NCI-H2196 (cell line): ENCODE results near the gene ZNF45.
A peak's percentile ranks its signal among the peaks of the same experiment; 100 is the strongest.
"Not testable (repeated sequence)": the region's sequence is repeated elsewhere in the genome, so short reads cannot be mapped to it uniquely, and the experiment has no call there.

Source experiments
- DNase-seq: peaks from one replicate; lab custom pipeline; 2025; ENCODE audit not compliant: unreplicated experiment; lab: John Stamatoyannopoulos, UW

Gene ZNF45

DNA sequence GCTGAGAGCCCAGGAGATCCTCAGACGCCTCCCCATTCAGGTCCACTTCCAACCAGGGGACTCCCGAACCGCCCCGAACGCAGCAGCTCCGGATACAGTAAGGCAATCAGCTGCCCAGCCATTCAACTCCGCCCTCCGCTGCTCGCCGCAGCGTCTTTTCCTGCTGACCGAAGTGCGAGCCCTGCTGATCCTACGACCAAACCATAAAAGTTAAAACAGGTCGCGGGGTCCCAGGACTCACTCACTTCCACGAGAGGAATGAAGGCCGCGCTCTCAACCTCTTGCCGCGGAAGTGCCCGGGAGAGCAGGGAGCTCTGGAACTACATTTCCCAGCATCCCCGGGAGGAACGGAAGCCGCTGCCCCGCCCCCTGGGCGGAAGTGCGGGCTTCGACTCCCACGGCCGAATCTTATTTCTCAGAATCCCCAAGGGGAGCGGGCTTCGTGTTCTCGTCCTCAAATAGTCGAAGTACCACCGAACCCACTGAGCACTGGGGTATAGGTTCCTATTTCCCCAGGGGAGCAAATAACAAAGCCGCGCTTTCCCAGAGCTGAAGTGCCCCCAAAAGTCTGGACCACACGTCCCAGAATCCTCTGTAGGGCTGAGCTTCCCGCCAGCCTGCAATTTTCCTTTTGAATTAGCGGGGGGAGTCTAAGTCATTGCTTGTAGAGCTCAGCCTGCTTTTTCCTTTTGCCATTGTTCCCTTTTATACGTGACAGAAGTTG lies at the start of gene ZNF45:
TSS of gene ZNF45 (minus strand) at position 298 of the 724 bp plus-strand sequence. CDS start 13,097 bp downstream, outside the sequence.
- peak; percentile 92 for DNase-seq

DNA sequence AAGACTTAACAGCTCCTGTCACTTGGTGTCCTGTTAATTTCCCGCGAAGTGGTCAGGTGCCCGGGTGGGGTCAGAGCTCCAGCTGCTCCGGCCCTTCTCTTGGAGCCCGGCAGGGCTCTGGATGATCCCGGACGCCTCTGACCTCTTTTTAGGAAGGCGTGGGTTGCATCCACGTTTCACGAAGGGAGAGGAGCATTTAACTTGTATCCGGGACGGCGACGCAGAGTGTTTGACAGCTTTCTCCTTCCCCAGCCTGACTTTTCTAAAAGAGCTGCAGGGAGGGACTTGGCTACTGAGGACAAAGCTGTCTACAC lies 49.6 kb upstream of the ZNF45 start:
- DNase-seq = no peak

DNA sequence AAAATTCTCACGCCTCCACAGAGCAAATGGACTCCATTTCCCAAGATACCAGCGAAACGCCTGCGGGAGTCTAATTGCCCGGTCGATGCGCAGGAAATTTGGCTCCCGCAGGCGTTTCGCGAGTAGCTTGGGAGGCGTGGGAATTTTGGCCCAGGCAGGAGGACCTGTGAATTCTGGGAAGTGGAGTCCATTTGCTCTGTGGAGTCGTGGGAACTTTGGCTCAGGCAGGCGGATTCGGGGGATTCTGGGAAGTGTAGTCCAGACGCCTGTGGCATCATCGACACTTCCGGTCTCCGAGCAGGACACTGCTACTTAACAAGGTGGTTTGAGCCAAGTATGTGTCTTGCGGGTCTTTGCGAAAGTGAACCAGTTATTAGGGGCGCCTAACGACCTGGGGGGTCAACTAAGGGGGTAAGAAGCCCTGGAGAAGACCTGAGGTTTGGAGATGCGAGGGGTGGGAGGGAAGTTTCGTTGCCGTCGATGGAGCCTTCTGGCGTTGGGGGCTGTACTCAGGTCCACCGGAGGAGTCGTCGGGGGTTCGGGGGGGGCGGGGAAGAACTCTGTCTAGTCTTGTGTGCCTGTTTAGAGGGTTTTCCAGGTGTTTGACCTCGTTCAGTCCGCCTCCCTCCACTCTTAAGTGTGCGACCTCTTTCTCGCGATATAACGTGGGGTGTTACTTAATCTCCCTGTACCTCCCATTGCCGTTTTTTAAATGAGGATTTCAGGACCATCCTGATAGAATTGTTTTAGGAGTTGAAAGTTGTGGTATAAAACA lies 49.0 kb upstream of the ZNF45 start, which contains the start of gene ZNF155:
TSS of gene ZNF155 (plus strand) at position 277 of the 775 bp plus-strand sequence. CDS start 4,356 bp downstream, outside the sequence.
- DNase-seq = peak; percentile 96

DNA sequence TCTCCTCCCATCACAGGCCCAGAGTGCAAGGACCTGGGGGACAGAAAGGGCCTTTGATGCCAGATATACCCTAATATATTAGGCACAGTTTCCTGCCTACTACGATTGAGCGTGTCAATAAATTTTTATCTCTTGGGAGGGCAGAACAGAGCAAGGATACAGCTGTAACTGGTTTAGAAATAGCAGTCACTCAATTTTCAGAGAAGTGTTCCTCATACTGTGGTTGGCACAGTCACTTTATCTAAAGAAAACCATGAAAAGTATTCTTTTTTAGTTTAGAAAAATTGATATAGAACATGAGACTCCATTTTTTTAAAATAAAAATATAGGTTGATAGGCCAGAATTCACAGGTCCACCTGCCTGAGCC lies 48.4 kb upstream of the ZNF45 start:
- no peak for DNase-seq

DNA sequence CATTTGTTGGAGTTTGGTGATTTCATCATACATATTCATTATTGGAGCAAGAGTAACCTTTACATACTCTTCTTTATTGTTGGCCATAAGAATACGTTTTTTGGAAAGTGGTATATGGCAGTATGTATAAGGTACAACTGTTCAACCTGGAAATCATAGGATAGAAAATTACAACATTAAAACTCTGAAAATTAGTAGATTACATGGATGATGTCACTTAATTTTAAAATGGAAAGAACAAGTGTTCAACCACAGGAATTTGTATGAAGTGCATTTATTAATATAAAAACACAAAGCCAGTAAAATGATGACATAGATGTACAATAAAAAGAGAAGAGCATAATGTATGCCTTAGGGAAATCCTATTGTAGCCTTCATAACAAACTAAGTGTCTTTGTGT lies 41.6 kb upstream of the ZNF45 start:
- DNase-seq = no peak

DNA sequence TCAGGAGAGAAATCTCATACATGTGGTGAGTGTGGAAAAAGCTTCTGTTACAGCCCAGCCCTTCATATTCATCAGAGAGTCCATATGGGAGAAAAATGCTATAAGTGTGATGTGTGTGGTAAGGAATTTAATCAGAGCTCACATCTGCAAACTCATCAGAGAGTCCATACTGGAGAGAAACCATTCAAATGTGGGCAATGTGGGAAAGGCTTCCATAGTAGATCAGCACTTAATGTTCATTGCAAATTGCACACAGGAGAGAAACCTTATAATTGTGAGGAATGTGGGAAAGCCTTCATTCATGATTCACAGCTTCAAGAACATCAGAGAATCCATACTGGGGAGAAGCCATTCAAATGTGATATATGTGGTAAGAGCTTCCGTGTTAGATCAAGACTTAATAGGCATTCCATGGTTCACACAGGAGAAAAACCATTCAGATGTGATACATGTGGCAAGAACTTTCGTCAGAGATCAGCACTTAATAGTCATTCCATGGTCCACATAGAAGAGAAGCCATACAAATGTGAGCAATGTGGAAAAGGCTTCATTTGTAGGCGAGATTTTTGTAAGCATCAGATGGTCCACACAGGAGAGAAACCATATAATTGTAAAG lies 31.1 kb upstream of the ZNF45 start:
- no peak for DNase-seq

DNA sequence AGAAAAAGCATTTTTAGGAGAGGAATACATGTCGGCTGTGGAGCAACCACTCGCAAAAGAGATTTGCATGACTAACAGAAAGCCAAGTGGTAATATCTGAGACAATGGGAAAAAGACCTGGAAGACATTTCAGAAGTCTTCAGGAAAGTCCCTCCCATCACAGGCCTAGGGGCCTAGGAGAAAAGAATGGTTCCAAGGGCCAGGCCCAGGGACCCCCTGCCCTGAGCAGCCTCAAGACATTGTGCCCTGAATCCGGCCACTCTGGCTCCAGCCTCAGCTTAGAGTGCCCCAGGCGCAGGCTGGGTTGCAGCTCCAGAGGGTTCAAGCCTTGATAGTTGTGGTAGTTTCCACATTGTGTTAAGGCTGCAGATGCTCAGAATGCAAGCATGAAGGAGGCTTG lies 25.3 kb upstream of the ZNF45 start:
- DNase-seq = no peak

DNA sequence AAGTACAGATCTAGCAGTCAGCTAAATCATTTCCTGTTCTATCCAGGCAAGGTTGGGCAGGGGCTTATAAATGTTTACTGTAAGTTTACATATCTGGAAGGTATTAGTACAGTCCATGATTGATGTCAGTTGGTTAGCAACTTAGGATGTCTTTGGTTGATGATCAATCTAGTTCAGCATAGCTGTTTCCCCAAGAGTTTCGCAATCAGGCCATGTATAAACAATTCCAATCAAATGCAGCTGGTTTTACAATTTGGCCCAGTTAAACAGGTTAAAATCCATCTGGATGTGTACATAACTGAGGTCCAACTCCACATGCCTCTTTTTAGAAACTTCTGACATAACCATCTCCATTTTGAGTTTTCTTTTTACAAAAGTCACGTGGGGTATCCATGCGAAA lies 22.8 kb upstream of the ZNF45 start:
- no peak for DNase-seq

DNA sequence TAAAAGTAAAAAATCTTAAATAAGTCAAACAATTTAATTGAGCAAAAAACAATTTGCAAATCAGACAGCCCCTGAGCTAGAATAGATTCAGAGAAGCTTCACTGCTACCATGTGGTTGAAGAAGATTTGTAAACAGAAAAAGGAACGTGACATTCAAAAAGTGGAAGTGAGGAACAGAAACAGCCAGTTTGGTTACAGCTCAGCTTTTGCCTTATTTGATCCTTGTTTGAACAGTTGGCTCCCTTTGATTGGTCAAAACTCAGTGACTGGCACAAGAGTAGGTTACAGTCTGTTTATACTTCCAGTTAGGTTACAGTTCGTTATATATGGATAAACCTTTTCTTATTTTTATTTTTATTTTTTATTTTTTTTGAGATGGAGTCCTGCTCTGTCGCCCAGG lies 21.7 kb upstream of the ZNF45 start:
- DNase-seq = no peak

DNA sequence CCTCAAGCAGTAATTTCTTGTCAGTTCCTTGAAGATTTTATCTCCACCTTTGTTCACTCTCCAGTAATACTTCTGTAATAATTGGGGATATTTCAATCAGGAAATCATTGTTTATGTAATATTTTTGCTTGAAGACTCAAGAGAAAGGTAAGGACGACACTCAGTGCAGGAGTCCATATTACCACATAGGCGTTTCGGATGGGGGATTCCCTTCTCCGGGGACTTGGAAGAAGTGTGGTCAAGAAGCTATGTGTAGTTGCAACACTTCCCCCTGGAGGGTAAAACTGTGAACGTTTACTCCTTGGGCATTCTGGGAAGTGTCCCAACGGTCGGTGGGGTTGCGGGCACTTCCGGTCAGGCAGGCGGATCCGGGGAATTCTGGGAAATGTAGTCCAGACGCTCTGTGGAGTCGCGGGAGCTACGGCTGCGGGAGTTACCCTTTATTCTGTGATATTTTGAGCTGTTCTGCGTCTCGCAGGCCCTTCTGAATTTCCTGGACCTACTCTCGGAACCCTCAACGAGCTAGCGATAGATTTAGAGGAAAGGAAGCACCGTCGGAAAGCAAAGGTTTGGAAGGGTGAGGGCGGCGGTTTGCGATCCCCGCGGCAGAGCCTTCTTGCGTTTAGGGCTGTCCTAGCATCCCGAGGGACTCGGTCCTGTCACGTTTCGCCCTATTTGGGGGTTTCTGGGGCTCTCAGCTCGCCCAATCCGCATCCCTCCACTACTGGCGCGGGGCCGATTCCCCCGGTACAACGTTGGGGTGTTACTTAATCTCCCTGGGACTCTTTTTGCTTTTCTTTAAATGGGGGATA lies 16.0 kb upstream of the ZNF45 start, which contains the start of gene ZNF221:
TSS of gene ZNF221 (plus strand) at position 395 of the 812 bp plus-strand sequence. CDS start 11,499 bp downstream, outside the sequence.
- peak; percentile 94 for DNase-seq

DNA sequence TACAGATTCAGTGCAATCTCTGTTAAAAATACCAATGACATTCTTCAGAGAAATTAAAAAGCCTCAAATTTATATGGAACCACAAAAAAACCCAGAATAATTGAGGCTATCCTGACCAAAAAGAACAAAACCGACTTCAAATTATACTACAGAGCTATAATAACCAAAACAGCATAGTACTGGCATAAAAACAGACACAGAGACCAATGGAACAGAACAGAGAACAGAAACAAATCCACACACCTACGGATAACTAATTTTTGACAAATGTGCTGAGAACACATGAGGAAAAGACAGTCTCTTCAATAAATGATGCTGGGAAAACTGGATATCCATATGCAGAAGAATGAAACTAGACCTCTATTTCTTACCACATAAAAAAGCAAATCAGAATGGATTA lies 14.7 kb upstream of the ZNF45 start:
- not testable (repeated sequence) for DNase-seq

DNA sequence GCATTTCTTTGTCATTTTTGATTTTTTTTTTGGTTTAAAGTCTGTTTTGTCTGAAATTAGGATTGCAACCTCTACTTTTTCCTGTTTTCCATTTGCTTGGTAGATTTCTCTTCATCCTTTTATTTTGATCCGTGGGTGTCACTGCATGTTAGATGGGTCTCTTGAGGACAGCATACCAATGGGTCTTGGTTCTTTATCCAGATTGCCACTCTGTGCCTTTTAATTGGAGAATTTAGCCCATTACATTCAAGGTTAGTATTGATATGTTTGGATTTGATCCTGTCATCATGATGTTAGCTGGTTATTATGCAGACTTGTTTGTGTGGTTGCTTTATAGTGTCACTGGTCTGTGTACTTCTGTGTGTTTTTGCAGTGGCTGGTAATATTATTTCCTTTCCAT lies 12.3 kb upstream of the ZNF45 start:
- not testable (repeated sequence) for DNase-seq

DNA sequence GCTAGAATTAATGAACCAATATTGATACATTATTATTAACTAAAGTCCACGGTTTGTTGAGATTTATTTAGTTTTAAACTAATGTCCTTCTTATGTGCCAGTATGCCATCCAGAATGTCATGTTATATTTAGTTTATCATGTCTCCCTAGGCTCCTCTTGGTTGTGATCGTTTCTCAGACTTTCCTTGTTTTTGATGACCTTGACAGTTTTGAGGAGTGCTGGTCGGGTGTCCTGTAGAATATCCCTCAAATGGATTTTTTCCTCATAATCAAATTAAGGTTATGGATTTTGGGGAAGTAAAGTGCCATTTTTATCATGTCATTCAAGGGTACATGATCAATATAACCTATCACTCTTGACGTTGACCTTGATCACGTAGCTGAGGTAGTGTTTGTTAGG lies 6.1 kb upstream of the ZNF45 start:
- DNase-seq = no peak

DNA sequence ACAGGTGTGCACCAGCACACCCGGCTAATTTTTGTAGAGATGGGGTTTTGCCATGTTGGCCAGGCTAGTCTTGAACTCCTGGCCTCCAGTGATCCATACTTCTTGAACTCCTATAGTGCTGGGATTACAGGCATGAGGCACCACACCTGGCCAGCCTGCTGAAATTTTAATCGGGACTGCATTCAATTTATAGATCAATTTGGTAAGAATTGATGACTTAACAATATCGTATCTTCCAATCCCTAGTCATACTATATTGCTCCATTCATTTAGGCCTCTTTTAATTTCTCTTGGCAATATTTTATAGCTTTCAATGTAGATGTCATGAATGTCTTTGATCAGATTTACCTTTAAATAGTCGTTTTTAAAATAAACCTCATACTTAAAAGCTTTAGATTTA lies 5.6 kb upstream of the ZNF45 start:
- no peak for DNase-seq

DNA sequence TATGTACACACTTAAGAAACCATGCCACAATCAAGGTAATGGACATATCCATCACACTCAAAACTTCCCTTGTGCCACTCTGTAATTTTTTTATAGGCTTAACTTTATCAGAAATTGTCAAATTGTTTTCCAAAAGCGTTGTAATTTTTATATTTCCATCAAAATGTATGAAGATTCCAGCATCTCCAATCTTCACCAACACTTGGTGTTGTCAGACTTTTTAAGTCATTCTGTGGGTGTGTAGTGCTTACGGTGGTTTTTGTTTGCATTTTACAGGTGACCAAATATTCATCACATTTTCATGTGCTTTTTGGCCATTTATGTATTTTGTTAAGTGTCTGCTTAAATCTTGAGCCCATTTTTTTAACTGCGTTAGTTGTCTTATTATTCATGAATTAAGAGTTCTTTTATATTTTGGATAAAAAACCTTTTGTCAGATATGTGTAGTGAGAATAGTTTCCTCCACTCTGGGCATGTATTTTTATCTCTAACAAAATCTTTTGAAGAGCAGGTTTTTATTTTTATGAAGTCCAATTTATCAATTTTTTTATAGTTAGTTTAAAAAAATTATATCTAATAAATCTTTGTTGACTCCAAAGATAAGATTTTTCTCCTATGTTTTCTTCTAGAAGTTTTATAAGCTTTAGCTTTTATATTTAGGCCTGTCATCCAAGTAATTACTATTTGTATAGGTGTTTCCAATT lies 4.6 kb upstream of the ZNF45 start:
- no peak for DNase-seq

DNA sequence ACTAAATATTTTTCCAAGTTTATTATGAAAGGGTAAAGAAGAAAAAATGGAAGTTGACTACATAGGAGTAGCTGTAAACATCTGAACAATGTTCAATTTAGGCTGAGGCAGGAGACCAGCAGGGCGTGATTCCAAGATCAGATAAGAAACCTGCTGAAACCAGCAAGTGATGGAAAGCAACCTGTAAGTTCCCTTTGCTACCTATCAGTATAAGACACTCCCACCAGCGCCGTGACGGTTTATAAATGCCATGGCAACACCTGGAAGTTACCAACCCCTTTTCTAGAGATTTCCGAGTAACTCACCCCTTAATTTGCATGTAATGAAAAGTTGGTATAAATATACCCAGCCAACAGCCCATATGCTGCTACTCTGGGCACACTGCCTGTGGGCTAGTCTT lies 1.1 kb upstream of the ZNF45 start:
- no peak for DNase-seq

DNA sequence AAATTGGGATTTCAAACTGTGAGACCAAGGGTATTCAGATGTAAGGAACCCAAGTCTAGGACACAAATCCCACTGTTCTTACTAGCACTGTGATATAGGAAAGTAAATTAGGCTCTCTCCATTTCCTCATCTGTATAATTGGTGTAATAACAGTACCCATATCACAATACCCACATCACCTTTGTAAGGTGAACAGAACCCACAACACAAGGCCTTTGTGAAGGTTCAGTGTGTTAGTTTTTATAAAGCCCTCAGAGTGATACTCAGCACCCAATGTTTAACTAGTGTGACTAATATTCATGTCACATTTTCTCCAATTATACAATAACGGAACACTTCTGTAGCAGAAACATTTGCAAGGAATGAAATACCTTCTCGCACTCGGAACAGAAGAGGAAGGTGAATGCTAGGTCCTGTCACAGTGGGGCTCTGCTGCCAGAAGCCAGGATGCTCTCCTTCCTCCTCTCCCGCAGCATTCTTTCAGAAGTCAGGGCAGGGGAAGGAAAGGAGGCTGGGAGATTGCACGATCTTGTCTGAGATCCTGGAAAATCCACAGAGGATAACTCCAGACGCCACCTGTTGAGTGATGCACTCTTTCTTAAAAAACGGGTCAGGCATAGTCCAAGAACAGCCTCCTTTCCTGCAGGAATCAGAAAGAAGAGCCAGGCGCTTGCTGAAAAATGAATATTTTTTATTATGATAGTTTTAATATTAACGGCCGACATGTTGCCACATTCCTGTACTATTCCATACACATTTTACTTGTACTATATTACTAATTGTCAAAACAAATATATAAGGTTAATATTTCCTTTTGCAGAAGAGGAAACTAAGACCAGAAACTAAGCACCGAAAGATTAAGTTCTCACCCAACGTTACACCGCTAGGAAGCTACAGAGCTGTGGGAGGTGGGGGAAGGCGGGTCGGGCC lies 762 bp downstream of the ZNF45 start:
- no peak for DNase-seq

DNA sequence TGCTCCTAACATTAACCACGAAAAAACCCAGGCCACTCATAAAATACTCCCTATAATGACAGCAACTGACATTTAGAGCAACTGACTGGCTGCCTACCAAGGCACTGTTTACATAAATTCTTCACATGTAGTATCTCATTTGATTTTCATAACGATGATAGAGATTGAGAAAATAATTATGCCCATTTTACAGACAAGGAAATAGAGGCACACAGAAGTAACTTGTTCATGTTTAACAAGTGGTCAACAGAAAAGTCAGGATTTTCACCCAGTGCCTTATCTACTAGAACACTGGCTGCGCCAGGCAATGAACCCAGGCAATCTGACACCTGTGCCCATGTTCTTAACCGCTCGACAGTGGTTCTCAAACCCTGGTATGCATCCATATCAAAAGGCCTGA lies 6.3 kb downstream of the ZNF45 start:
- no peak for DNase-seq

DNA sequence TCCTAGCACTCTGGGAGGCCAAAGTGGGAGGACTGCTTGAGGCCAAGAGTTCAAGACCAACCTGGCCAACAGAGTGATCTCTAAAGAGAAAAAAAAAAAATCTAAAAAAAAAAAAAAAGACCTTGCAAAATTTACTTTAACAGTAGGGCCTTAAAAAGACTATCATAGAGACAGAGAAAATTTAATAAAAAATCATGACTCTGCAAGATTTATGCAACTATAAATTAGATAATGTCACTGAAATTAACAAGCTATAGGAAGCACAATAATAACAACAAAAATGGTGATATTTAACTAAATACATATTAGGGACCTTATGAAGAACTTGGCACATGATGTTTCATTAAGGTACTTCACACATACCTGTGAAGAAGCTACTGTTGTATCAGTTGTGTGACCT lies 11.2 kb downstream of the ZNF45 start:
- no peak for DNase-seq

DNA sequence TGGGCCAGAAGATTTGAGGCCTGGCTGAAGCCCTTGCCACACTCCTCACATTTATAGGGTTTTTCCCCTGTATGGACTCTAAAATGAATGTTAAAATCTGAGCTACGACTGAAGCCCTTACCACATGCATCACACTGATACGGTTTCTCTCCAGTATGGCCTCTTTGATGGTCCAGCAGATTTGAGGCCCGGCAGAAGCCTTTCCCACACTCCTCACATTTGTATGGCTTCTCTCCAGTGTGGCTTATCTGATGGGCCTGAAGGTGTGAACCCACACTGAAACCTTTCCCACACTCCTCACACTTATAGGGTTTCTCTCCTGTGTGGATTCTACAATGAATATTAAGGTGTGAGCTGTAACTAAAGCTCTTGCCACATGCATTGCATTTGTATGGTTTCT lies 21.0 kb downstream of the ZNF45 start:
- no peak for DNase-seq
